NCI-H2081 treated with DMSO at 0.1 percent for 48 hours (cell line): ENCODE data around the gene ZNF407.

Experiments used
- DNase-seq: peaks from one replicate; lab custom pipeline; 2025; lab: John Stamatoyannopoulos, UW

ZNF407 gene

GRCh38 chr18:74589021-74589420 is 8.6 kb upstream of the ZNF407 start:
- DNase-seq, result no peak

- no peak for DNase-seq
These were observed 7.9 kb upstream of the ZNF407 start for GRCh38 chr18:74589811-74590210.

- no peak for DNase-seq
These were observed 7.0 kb upstream of the ZNF407 start for GRCh38 chr18:74590671-74591070.

GRCh38 chr18:74595431-74595830 is 2.2 kb upstream of the ZNF407 start:
- DNase-seq, result no peak

GRCh38 chr18:74597034-74597661 is 522 bp upstream of the ZNF407 start:
- no peak for DNase-seq

- DNase-seq, result no peak
These were observed 806 bp downstream of the ZNF407 start for GRCh38 chr18:74598350-74599001.

- no peak for DNase-seq
These were observed 6.7 kb downstream of the ZNF407 start for GRCh38 chr18:74604361-74604760.

- no peak for DNase-seq
These were observed 7.1 kb downstream of the ZNF407 start for GRCh38 chr18:74604774-74605173.

GRCh38 chr18:74608681-74609080 is 11.0 kb downstream of the ZNF407 start:
- DNase-seq, result no peak

GRCh38 chr18:74609535-74609934 is 11.9 kb downstream of the ZNF407 start:
- DNase-seq, result no peak

- DNase-seq, result no peak
These were observed 12.5 kb downstream of the ZNF407 start for GRCh38 chr18:74610051-74610615.

- no peak for DNase-seq
These were observed 13.2 kb downstream of the ZNF407 start for GRCh38 chr18:74610860-74611259.

GRCh38 chr18:74611765-74612164 is 14.1 kb downstream of the ZNF407 start:
- DNase-seq, result no peak

- no peak for DNase-seq
These were observed 15.7 kb downstream of the ZNF407 start for GRCh38 chr18:74613381-74613780.

GRCh38 chr18:74616494-74616893 is 18.8 kb downstream of the ZNF407 start:
- no peak for DNase-seq

GRCh38 chr18:74617486-74617885 is 19.8 kb downstream of the ZNF407 start:
- no peak for DNase-seq

GRCh38 chr18:74622072-74622471 is 24.4 kb downstream of the ZNF407 start:
- no peak for DNase-seq

- no peak for DNase-seq
These were observed 25.6 kb downstream of the ZNF407 start for GRCh38 chr18:74623047-74623816.

GRCh38 chr18:74624466-74624865 is 26.8 kb downstream of the ZNF407 start:
- no peak for DNase-seq

- no peak for DNase-seq
These were observed 27.5 kb downstream of the ZNF407 start for GRCh38 chr18:74625157-74625556.

GRCh38 chr18:74626049-74626874 is 28.6 kb downstream of the ZNF407 start:
- no peak for DNase-seq

GRCh38 chr18:74630804-74631203 is 33.1 kb downstream of the ZNF407 start:
- DNase-seq, result no peak
